RWPE2 (cell line): ENCODE measurements around the gene ABCD3.

Experiments
- ATAC-seq: fragments of 200-7000 bp; cut with Tn5 transposase; 3 replicates; pipeline ENCODE4 v1.9.1; 2021; ENCODE audit warnings: low read depth
- DNase-seq: peaks from one replicate; pipeline ENCODE4 v3.0.0-alpha.2; 2020; ENCODE audit warnings: low spot score
- H3K27ac ChIP-seq: fragments of 450-650 bp; 2 replicates; pipeline ENCODE4 v1.5.1; 2017; ENCODE audit warnings: mild to moderate bottlenecking; ENCODE audit not compliant: poor library complexity, severe bottlenecking
- H3K27me3 ChIP-seq: fragments of 250-450 bp; sonication (Bioruptor Pico); 2 replicates; pipeline ENCODE4 v1.5.1; 2021; ENCODE audit warnings: mild to moderate bottlenecking, moderate library complexity; ENCODE audit not compliant: insufficient read depth, poor library complexity, severe bottlenecking
- H3K36me3 ChIP-seq: fragments of 250-450 bp; sonication (Bioruptor Pico); 2 replicates; pipeline ENCODE4 v1.5.1; 2020; ENCODE audit warnings: low read depth, mild to moderate bottlenecking, moderate library complexity
- H3K4me1 ChIP-seq: fragments of 250-450 bp; sonication (Bioruptor Pico); 2 replicates; pipeline ENCODE4 v1.5.1; 2021; ENCODE audit warnings: mild to moderate bottlenecking, moderate library complexity; ENCODE audit not compliant: insufficient read depth, poor library complexity, severe bottlenecking
- H3K4me3 ChIP-seq: fragments of 250-450 bp; sonication (Bioruptor Pico); 2 replicates; pipeline ENCODE4 v1.5.1; 2021; ENCODE audit warnings: mild to moderate bottlenecking, moderate library complexity; ENCODE audit not compliant: severe bottlenecking
- H3K9me3 ChIP-seq: fragments of 250-450 bp; sonication (Bioruptor Pico); 2 replicates; pipeline ENCODE4 v1.5.1; 2021; ENCODE audit warnings: mild to moderate bottlenecking, moderate library complexity; ENCODE audit not compliant: severe bottlenecking
- TF ChIP-seq, protein P1 (sequence below): fragments of 450-650 bp; IDR thresholded peaks from one replicate; pipeline ENCODE4 v1.5.1; 2017; ENCODE audit warnings: mild to moderate bottlenecking, moderate library complexity; ENCODE audit not compliant: poor library complexity, severe bottlenecking

The ABCD3 gene

DNA sequence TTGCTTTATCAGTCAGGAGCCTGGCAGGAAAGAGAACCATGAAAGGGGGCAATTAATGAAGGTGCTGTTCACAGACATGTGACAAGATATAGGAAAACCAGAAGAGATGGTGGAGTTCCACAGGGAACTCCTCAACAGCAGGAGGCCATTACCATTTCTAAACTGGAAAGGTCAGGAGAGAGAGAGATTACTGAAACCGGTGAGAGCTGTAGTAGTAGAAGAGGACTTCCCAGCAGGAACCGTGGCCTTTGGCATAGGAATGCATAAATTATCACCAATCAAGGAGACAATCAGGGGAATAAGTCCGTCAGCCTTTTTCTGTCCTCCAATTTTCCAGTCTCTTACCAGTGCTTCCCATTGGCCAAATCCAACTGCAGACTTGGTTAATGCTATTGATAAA lies 23.0 kb upstream of the ABCD3 start:
- no peak for ATAC-seq
- H3K4me1 ChIP-seq, result no peaks in the 10 kb centered on the region
- no peak overlapping the region for H3K27ac ChIP-seq
- H3K27me3 ChIP-seq, result no peaks in the 10 kb centered on the region
- H3K9me3 ChIP-seq, result no peaks in the 10 kb centered on the region
- H3K4me3 ChIP-seq, result no peak overlapping the region
- TF ChIP-seq, protein P1, sequence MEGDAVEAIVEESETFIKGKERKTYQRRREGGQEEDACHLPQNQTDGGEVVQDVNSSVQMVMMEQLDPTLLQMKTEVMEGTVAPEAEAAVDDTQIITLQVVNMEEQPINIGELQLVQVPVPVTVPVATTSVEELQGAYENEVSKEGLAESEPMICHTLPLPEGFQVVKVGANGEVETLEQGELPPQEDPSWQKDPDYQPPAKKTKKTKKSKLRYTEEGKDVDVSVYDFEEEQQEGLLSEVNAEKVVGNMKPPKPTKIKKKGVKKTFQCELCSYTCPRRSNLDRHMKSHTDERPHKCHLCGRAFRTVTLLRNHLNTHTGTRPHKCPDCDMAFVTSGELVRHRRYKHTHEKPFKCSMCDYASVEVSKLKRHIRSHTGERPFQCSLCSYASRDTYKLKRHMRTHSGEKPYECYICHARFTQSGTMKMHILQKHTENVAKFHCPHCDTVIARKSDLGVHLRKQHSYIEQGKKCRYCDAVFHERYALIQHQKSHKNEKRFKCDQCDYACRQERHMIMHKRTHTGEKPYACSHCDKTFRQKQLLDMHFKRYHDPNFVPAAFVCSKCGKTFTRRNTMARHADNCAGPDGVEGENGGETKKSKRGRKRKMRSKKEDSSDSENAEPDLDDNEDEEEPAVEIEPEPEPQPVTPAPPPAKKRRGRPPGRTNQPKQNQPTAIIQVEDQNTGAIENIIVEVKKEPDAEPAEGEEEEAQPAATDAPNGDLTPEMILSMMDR, result no peak
- H3K36me3 ChIP-seq, result no peaks in the 10 kb centered on the region
- no peak for DNase-seq

DNA sequence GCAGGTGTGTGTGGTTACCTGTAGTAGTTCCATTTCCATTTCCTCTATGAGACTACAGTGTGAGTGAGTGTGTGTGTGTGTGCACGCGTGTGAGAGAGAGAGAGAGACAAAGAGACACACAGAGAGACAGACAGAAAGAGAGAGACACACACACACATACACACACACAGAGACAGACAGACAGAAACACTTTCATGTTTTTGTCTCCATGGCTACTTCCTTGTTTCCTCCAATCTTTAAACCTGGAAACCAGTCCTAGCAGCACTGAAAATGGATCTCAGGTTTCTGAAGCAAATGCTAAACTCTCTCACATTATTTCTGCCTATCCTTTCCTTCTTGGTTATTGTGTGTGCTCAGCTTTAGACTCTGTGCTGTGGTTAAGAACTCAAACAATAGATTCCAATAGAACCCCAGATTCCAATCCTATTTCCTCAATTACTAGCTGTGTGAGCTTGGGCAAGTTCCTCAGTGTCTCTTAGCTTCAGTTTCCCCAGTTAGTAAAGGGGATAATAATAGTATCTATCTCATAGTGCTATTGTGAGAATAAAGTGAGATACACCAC lies 22.4 kb upstream of the ABCD3 start:
- Histone ChIP-seq H3K27me3 (no peaks in the 10 kb centered on the region), H3K36me3 (no peaks in the 10 kb centered on the region), H3K27ac (no peak overlapping the region), H3K4me1 (no peaks in the 10 kb centered on the region), H3K9me3 (no peaks in the 10 kb centered on the region), H3K4me3 (no peak overlapping the region)
- TF ChIP-seq, protein P1, result no peak
- DNase-seq (no peak), ATAC-seq (no peak)

DNA sequence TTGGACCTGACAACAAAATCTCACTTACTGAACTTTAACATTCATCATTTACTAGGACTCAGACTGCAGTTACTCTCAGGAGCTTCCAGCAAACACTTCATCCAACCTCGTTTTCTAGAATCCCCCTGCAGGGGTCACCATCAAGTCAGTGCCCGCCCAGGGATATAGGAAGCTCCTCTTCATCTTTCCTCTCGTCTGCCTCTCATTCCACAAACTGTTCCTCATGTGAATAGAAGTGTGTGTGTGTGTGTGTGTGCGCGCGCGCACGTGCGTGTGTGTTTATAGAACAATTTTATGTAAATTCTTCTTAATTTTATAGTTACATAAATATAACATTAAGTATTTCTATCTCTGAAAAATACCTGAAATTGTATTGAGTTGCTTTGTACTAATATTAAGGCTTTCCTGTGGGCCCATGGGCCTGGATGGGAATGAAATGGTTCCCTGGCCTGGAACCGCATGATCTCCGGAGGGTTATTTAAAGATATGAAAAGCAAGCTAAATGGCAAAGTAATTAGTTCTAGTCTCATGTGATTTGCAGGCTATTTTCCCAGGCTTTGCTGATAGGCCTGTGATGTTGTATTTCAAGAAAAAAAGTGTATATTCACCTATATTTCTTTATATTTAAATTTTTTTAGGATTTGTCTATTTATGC lies 21.7 kb upstream of the ABCD3 start:
- DNase-seq (no peak), ATAC-seq (no peak)
- H3K4me3 ChIP-seq, result no peak overlapping the region
- no peak overlapping the region for H3K27ac ChIP-seq
- no peaks in the 10 kb centered on the region for H3K27me3 ChIP-seq
- no peaks in the 10 kb centered on the region for H3K36me3 ChIP-seq
- TF ChIP-seq, protein P1, result no peak
- no peaks in the 10 kb centered on the region for H3K9me3 ChIP-seq
- no peaks in the 10 kb centered on the region for H3K4me1 ChIP-seq

DNA sequence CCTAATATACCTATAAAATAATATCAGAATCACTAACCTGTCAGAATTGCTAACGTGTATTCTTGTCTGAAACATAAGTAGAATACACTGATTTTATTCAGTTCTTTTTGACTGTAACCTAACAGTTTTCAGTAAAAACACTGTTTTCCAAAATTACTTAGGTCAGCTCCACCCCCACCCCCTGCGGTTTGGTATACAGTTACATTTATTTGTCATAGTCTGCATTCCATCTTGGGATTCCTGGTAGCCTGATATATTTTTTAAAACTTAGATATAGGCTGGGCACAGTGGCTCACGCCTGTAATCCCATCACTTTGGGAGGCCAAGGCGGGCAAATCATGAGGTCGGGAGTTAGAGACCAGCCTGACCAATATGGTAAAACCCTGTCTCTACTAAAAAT lies 19.8 kb upstream of the ABCD3 start:
- Histone ChIP-seq H3K4me1 (no peaks in the 10 kb centered on the region), H3K27me3 (no peaks in the 10 kb centered on the region), H3K27ac (no peak overlapping the region), H3K36me3 (no peaks in the 10 kb centered on the region), H3K4me3 (no peak overlapping the region), H3K9me3 (no peaks in the 10 kb centered on the region)
- DNase-seq (no peak), ATAC-seq (no peak)
- TF ChIP-seq, protein P1, result no peak

DNA sequence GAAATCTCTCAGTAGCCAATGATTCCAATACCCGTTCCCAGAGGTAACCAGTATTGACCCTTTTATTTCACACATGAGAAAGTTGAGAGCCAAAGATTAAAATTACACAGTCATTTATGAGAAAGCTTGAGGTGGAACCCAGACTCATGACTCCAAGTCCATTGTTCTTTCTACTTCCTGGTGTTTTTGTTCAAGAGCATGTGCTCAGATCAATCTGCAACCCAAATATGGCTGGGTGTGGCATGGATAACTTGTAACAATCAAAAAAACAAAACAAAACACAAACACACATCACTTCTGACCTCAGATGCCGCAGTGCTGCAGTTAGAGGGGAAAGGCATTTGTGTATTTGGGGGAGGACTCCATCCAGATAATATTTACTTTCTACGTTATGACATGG lies 18.7 kb upstream of the ABCD3 start:
- no peaks in the 10 kb centered on the region for H3K27me3 ChIP-seq
- no peak for DNase-seq
- no peaks in the 10 kb centered on the region for H3K4me1 ChIP-seq
- H3K27ac ChIP-seq, result no peak overlapping the region
- no peaks in the 10 kb centered on the region for H3K36me3 ChIP-seq
- ATAC-seq, result no peak
- no peaks in the 10 kb centered on the region for H3K9me3 ChIP-seq
- TF ChIP-seq, protein P1, result no peak
- no peak overlapping the region for H3K4me3 ChIP-seq
